GM12878 (cell line): ENCODE data around the gene SLC25A33. TPM values are rescaled to one million over a fixed set of nuclear protein-coding genes. Genes with fewer than 3 reads are reported as not detected.

Experiments used
- ATAC-seq: fragments of 200-7000 bp; cut with Tn5 transposase; 3 replicates; pipeline ENCODE4 v1.9.1; 2020; ENCODE audit warnings: mild to moderate bottlenecking, moderate library complexity
- BruUV-seq: library from RNA; stranded (reverse); fragments of 400-500 nt; replicated peaks from 2 replicates; lab custom pipeline; 2021; lab: Mats Ljungman, UMichigan
- CTCF ChIA-PET: fragments of 300-600 bp; sonication (Branson Sonifier 250); formaldehyde crosslinking; extraction: SDS; loops from one replicate; lab custom pipeline; 2021; ENCODE audit warnings: inconsistent platforms; lab: Yijun Ruan, JAX
- POLR2A ChIA-PET: fragments of 350-600 bp; formaldehyde crosslinking; extraction: SDS; loops from one replicate; lab custom pipeline; 2021; ENCODE audit warnings: inconsistent platforms; lab: Charles Lee
- RAD21 ChIA-PET: fragments of 300-600 bp; sonication (Branson Sonifier 250); formaldehyde crosslinking; loops from one replicate; lab custom pipeline; 2023; ENCODE audit warnings: antibody characterized with exemption; ENCODE audit not compliant: unreplicated experiment; lab: Charles Lee
- SMC1A ChIA-PET: fragments of 300-600 bp; sonication (Branson Sonifier 250); formaldehyde crosslinking; loops from one replicate; lab custom pipeline; 2023; ENCODE audit not compliant: unreplicated experiment, uncharacterized antibody; lab: Charles Lee
- DNase-seq: peaks from one replicate; pipeline ENCODE4 v3.0.0-alpha.2; 2011; ENCODE audit warnings: low read depth, low spot score
- FAIRE-seq: peaks from 3 replicates; lab custom pipeline; 2011; peaks lifted over from hg19 to GRCh38; lab: Jason Lieb, UNC
- H2AFZ ChIP-seq: 2 replicates; pipeline ENCODE4 v1.6.0; 2011; ENCODE audit warnings: low read depth, low read length, control low read depth; ENCODE audit not compliant: control insufficient read depth
- H3K27ac ChIP-seq: 2 replicates; pipeline ENCODE4 v1.5.1; 2011; ENCODE audit warnings: control low read depth; ENCODE audit not compliant: control insufficient read depth, insufficient read depth
- H3K27me3 ChIP-seq, 2 experiments: replicated peaks in 1 of 2; 2 replicates each; pipeline versions ENCODE4 v1.6.0 to v1.6.1; 2011; ENCODE audit warnings: low read length in 1 of 2; ENCODE audit not compliant: control insufficient read depth in 2 of 2, insufficient read depth in 2 of 2
- H3K36me3 ChIP-seq, 2 experiments: 2 replicates each; pipeline ENCODE4 v1.5.1; 2011; ENCODE audit warnings: low read length in 1 of 2; ENCODE audit not compliant: control insufficient read depth in 2 of 2, insufficient read depth in 2 of 2
- H3K4me1 ChIP-seq: 2 replicates; pipeline ENCODE4 v1.6.1; 2011; ENCODE audit warnings: mild to moderate bottlenecking, low read length, moderate library complexity, mixed read lengths; ENCODE audit not compliant: control insufficient read depth, insufficient read depth
- H3K4me2 ChIP-seq: 2 replicates; pipeline ENCODE4 v1.6.0; 2011; ENCODE audit warnings: control low read depth; ENCODE audit not compliant: control insufficient read depth, insufficient read depth
- H3K4me3 ChIP-seq: fragments of 200-600 bp; sonication (generic); 2 replicates; pipeline ENCODE4 v1.5.1; 2016
- H3K79me2 ChIP-seq: 2 replicates; pipeline ENCODE4 v1.6.0; 2011; ENCODE audit warnings: low read length; ENCODE audit not compliant: control insufficient read depth, insufficient read depth
- H3K9ac ChIP-seq: 2 replicates; pipeline ENCODE4 v1.8.0; 2011; ENCODE audit warnings: low read length, control low read depth, mixed read lengths; ENCODE audit not compliant: control insufficient read depth, insufficient read depth
- H3K9me3 ChIP-seq: replicated peaks from 3 replicates; pipeline ENCODE4 v1.5.1; 2011; ENCODE audit warnings: mild to moderate bottlenecking, low read length; ENCODE audit not compliant: control insufficient read depth, insufficient read depth
- H4K20me1 ChIP-seq: 2 replicates; pipeline ENCODE4 v1.6.0; 2011; ENCODE audit not compliant: control insufficient read depth, insufficient read depth
- ATF3 ChIP-seq: IDR thresholded peaks from 2 replicates; pipeline ENCODE4 v1.6.1; 2011; ENCODE audit warnings: low read depth, mild to moderate bottlenecking, low read length, moderate library complexity, borderline replicate concordance; ENCODE audit errors: extremely low read depth
- BRCA1 ChIP-seq: IDR thresholded peaks from 2 replicates; pipeline ENCODE4 v1.6.1; 2011; ENCODE audit warnings: low read depth, low read length, improper control_type of control experiment
- CBX3 ChIP-seq: fragments of 200-600 bp; sonication (generic); IDR thresholded peaks from 2 replicates; pipeline ENCODE4 v1.6.1; 2016; ENCODE audit warnings: low read depth, borderline replicate concordance
- CHD2 ChIP-seq: IDR thresholded peaks from 2 replicates; pipeline ENCODE4 v1.6.1; 2011; ENCODE audit warnings: low read depth, low read length, improper control_type of control experiment, borderline replicate concordance
- CTCF ChIP-seq, 3 experiments: IDR thresholded peaks in 2 of 3; conservative IDR thresholded peaks in 1 of 3; 2 replicates each; pipeline ENCODE4 v1.5.1; 2011; ENCODE audit warnings: low read depth in 3 of 3, low read length in 3 of 3, mild to moderate bottlenecking in 3 of 3, control low read depth in 2 of 3, moderate library complexity in 2 of 3, inconsistent platforms in 1 of 3, mixed read lengths in 1 of 3; ENCODE audit not compliant: control insufficient read depth in 2 of 3, insufficient read depth in 1 of 3; ENCODE audit errors: extremely low read depth in 1 of 3
- HCFC1 ChIP-seq: fragments of 150-350 bp; IDR thresholded peaks from 2 replicates; pipeline ENCODE4 v1.6.1; 2014; ENCODE audit warnings: low read length
- NFIC ChIP-seq: IDR thresholded peaks from 2 replicates; pipeline ENCODE4 v1.6.1; 2012; ENCODE audit warnings: low read depth, mild to moderate bottlenecking, inconsistent platforms, low read length, moderate library complexity
- PAX8 ChIP-seq: fragments of 450-650 bp; IDR thresholded peaks from 2 replicates; pipeline ENCODE4 v1.6.1; 2017; ENCODE audit warnings: mild to moderate bottlenecking, moderate library complexity
- RAD21 ChIP-seq: IDR thresholded peaks from 2 replicates; pipeline ENCODE4 v1.6.1; 2011; ENCODE audit warnings: mild to moderate bottlenecking, low read depth, low read length, moderate library complexity; ENCODE audit not compliant: insufficient read depth
- RB1 ChIP-seq: fragments of 450-650 bp; formaldehyde crosslinking; IDR thresholded peaks from 2 replicates; pipeline ENCODE4 v1.6.1; 2017; ENCODE audit warnings: mild to moderate bottlenecking, borderline replicate concordance
- SMC3 ChIP-seq: IDR thresholded peaks from 2 replicates; pipeline ENCODE4 v1.6.1; 2011; ENCODE audit warnings: low read length, improper control_type of control experiment, borderline replicate concordance
- SPI1 ChIP-seq: IDR thresholded peaks from 2 replicates; pipeline ENCODE4 v1.6.1; 2011; ENCODE audit warnings: low read depth, mild to moderate bottlenecking, low read length, moderate library complexity, borderline replicate concordance; ENCODE audit not compliant: insufficient read depth
- SRF ChIP-seq, 2 experiments: IDR thresholded peaks; 2 replicates each; pipeline ENCODE4 v1.6.1; 2011; ENCODE audit warnings: low read depth in 2 of 2, low read length in 2 of 2, mild to moderate bottlenecking in 1 of 2, moderate library complexity in 1 of 2
- STAT3 ChIP-seq: IDR thresholded peaks from 2 replicates; pipeline ENCODE4 v1.6.1; 2011; ENCODE audit warnings: low read depth, low read length, improper control_type of control experiment
- ZNF207 ChIP-seq: fragments of 450-650 bp; IDR thresholded peaks from 2 replicates; pipeline ENCODE4 v1.6.1; 2014; ENCODE audit warnings: antibody characterized with exemption, mild to moderate bottlenecking, borderline replicate concordance
- ZNF217 ChIP-seq: fragments of 450-650 bp; IDR thresholded peaks from 2 replicates; pipeline ENCODE4 v1.6.1; 2017; ENCODE audit warnings: antibody characterized with exemption, mild to moderate bottlenecking
- WGBS: methylation state at CpG from one replicate; pipeline ENCODE4 v1.1.6; 2016; ENCODE audit warnings: low lambda C conversion rate; ENCODE audit not compliant: insufficient replicate concordance, insufficient coverage; ENCODE audit errors: missing lambda C conversion rate; 5-methylcytosine and 5-hydroxymethylcytosine counted together
- in situ Hi-C: fragments of 300-500 bp; cut with MboI; formaldehyde crosslinking; loops from 9 replicates; pipeline ENCODE4 v1.14.3; 2018; ENCODE audit warnings: mixed read lengths
- intact Hi-C: fragments of 100-400 bp; cut with micrococcal nuclease; formaldehyde crosslinking; loops from one replicate; pipeline ENCODE4 v1.14.2; 2022; ENCODE audit not compliant: unreplicated experiment
- polyA plus RNA-seq, 11 experiments: library from polyadenylated mRNA; depleted of rRNA in 4 of 11; unstranded in 6 of 11; stranded (reverse) in 5 of 11; fragments of >200 nt; fragmentation: Nextera tagmentation in 4 of 11; fragmentation: Illumina TruSeq in 1 of 11; extraction: Ambion mirVana in 4 of 11; extraction: Trizol in 1 of 11; gene quantifications; 1 replicate in 1 of 11; 2 replicates in 10 of 11; pipeline versions ENCODE4 v1.2.1 to v1.2.3, GENCODE V29; 2011 to 2016; ENCODE audit warnings: inconsistent platforms in 2 of 11, missing spikeins in 2 of 11, low read depth in 1 of 11
- total RNA-seq, 4 experiments: library from RNA; depleted of rRNA in 3 of 4; stranded (reverse); fragments of >200 nt in 3 of 4; fragmentation: Illumina TruSeq in 1 of 4; extraction: Trizol in 1 of 4; gene quantifications; 2 replicates each; pipeline versions ENCODE4 v1.2.1 to v1.2.3, GENCODE V29; 2013 to 2021
- TF ChIP-seq, protein P1 (sequence below): IDR thresholded peaks from 2 replicates; pipeline ENCODE4 v1.6.1; 2011; ENCODE audit warnings: borderline replicate concordance, low read depth, mild to moderate bottlenecking, moderate library complexity, mixed read lengths, low read length; ENCODE audit not compliant: insufficient read depth; ENCODE audit errors: extremely low read length
- TF ChIP-seq, protein P2 (sequence below): IDR thresholded peaks from 2 replicates; pipeline ENCODE4 v1.6.1; 2011; ENCODE audit warnings: borderline replicate concordance, low read depth, mild to moderate bottlenecking, moderate library complexity, low read length; ENCODE audit not compliant: insufficient read depth, poor library complexity, severe bottlenecking

Gene SLC25A33
- total and polyA plus RNA-seq, 10 of the 15 experiments (the other 5 are each of a cell fraction or from before 2014, with no cell fraction given): 1.7 to 11.2 (median 8.4) TPM

DNA sequence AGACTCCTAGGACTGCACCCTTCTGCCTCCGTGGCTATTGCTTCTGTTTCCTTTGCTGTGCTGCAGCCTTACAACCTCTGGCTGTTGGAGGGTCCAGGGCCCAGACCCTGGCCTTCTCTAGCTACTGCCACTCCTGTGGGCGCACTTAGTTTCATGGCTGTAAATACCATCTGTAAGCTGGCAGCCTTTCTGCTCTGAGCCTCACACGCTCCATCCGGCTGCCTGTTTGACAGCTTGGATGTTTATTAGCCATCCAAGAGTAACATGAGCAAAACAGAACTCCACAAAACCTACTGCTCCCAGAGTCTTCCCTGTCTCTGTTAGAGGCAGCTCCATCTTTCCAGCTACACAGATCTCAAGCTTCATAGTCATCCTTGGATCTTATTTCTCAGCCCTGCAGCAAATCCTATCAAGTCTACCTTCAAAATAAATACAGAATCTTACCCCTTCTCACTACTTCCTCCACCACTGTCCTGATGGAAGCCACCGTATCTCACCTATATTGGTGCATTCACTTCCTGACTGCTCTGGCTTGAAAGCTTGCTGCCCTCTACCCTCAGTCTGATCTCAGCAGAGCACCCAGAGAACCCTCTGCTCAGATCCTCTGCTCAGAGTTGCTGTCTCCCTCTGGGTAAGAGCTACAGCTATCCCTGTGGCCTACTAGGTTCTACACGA is 19.1 kb downstream of the SLC25A33 start:
- BruUV-seq: no TSS peak
- H3K27me3 ChIP-seq: no peaks in the 10 kb centered on the region
- no peak overlapping the region for H3K9ac ChIP-seq
- intact Hi-C loops (no loop called here), in situ Hi-C loops (no loop called here)
- 88% methylated on average over 6 of the region's 6 CpGs for WGBS
- H3K27ac ChIP-seq: no peak overlapping the region
- no peak overlapping the region for H3K4me3 ChIP-seq
- no peak for FAIRE-seq
- no peak for TF ChIP-seq SMC3
- no peak for TF ChIP-seq SPI1
- no peak for TF ChIP-seq RAD21
- no peak for TF ChIP-seq RB1
- no peak for TF ChIP-seq STAT3
- no peak for TF ChIP-seq CTCF (IDR thresholded peaks at IDR 0.05 in 2 of 3, conservative IDR thresholded peaks at IDR 0.05 in 1 of 3; ENCODE audit: control insufficient read depth in 2 of 3, extremely low read depth in 1 of 3, insufficient read depth in 1 of 3, low read depth in 3 of 3, low read length in 3 of 3)
- no peak for TF ChIP-seq CBX3
- no peak for TF ChIP-seq PAX8
- TF ChIP-seq, protein P1, sequence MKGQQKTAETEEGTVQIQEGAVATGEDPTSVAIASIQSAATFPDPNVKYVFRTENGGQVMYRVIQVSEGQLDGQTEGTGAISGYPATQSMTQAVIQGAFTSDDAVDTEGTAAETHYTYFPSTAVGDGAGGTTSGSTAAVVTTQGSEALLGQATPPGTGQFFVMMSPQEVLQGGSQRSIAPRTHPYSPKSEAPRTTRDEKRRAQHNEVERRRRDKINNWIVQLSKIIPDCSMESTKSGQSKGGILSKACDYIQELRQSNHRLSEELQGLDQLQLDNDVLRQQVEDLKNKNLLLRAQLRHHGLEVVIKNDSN: no peak
- no peak for TF ChIP-seq BRCA1
- no peak for TF ChIP-seq SRF (IDR thresholded peaks at IDR 0.05; ENCODE audit: low read depth in 2 of 2, low read length in 2 of 2)
- no peak for TF ChIP-seq CHD2
- no peak for TF ChIP-seq ATF3
- TF ChIP-seq ZNF207: no peak
- TF ChIP-seq ZNF217: no peak
- TF ChIP-seq, protein P2, sequence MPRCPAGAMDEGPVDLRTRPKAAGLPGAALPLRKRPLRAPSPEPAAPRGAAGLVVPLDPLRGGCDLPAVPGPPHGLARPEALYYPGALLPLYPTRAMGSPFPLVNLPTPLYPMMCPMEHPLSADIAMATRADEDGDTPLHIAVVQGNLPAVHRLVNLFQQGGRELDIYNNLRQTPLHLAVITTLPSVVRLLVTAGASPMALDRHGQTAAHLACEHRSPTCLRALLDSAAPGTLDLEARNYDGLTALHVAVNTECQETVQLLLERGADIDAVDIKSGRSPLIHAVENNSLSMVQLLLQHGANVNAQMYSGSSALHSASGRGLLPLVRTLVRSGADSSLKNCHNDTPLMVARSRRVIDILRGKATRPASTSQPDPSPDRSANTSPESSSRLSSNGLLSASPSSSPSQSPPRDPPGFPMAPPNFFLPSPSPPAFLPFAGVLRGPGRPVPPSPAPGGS: no peak
- TF ChIP-seq NFIC: no peak
- no peak for TF ChIP-seq HCFC1
- POLR2A ChIA-PET: interaction anchor here (0.5 kb wide), 1 partner anchor 87 kb away, joined by 7 read pairs; no protein-coding TSS in a partner anchor
- CTCF ChIA-PET: interaction anchor here (1.2 kb wide), 1 partner anchor 15 kb away, joined by 3 read pairs; no protein-coding TSS in a partner anchor
- no peaks in the 10 kb centered on the region for H4K20me1 ChIP-seq
- RAD21 ChIA-PET: no interaction called here
- DNase-seq: no peak
- no peaks in the 10 kb centered on the region; the same call in 1 of the 2 replicates for H3K79me2 ChIP-seq
- H3K4me2 ChIP-seq: no peak overlapping the region
- peaks cover 11 to 12% of the 10 kb centered on the region in 2 experiments for H3K36me3 ChIP-seq
- SMC1A ChIA-PET: no interaction called here
- H3K9me3 ChIP-seq: no peaks in the 10 kb centered on the region
- H3K4me1 ChIP-seq: no peaks in the 10 kb centered on the region
- ATAC-seq: no peak
- no peak overlapping the region for H2AFZ ChIP-seq
